Activated CD4-positive, alpha-beta T cell treated with anti-CD3 and anti-CD28 coated beads for 48 hours (primary cell): ENCODE results near the gene ADAM21.
"Not testable (repeated sequence)": the region's sequence is repeated elsewhere in the genome, so short reads cannot be mapped to it uniquely, and the experiment has no call there.

Experiments
- DNase-seq: peaks from one replicate; pipeline ENCODE4 v3.0.0-alpha.2; 2020

Gene ADAM21

GRCh38 chr14:70451874-70452273, at the start of gene ADAM21:
Gene ADAM21, plus strand, starts transcription at chr14:70452174. Its CDS starts 5,326 bp downstream, at chr14:70457500.
- no peak for DNase-seq

- DNase-seq, result not testable (repeated sequence)
These were observed 48.6 kb upstream of the ADAM21 start for GRCh38 chr14:70403335-70403734.

GRCh38 chr14:70406216-70406615, 45.8 kb upstream of the ADAM21 start:
- not testable (repeated sequence) for DNase-seq

GRCh38 chr14:70407621-70408020, 44.4 kb upstream of the ADAM21 start:
- DNase-seq, result no peak

DNA sequence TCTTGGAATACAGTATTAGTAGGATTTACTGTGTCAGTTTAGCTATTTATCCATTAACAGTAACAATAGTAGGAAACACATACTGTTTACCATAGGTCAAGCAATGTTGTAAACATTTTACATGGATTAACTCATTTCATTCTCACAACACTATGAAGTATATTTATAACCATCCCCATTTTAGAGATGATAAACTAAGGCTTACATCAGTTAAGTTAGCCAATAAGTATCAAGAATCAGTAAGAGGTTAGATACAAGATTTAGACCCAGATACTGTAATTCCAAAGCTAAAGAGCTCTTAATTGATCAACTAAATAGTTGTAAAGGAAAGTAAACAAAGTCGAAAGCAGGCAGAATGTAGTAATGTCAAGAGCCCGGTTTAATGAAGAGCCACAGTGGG, 36.2 kb upstream of the ADAM21 start:
- DNase-seq, result no peak

- DNase-seq, result no peak
These were observed 35.6 kb upstream of the ADAM21 start for GRCh38 chr14:70416338-70416724.

- peak; percentile 63 for DNase-seq
These were observed 35.1 kb upstream of the ADAM21 start, which contains the start of gene SYNJ2BP for GRCh38 chr14:70416725-70417349. Gene SYNJ2BP, minus strand, starts transcription at chr14:70417090. Its CDS starts 127 bp downstream, at chr14:70416963.

GRCh38 chr14:70419270-70419931, 32.6 kb upstream of the ADAM21 start:
- DNase-seq, result not testable (repeated sequence)

DNA sequence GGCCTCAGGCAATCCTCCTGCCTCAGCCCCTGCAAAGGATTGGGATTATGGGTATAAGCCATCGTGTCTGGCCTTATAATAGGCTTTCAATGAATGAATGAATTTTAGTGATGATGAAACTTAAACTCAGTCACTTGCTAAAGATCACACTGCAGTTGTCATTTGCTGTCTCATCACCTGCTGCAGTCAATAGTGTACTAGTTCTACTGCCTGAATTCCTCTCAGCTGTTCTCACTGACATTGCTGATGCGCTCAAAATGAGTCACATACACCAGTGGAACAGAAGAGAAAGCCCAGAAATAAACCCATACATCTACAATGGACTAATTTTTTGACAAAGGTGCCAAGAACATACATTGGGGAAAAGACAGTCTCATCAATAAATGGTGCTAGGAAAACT, 29.4 kb upstream of the ADAM21 start:
- DNase-seq, result no peak

DNA sequence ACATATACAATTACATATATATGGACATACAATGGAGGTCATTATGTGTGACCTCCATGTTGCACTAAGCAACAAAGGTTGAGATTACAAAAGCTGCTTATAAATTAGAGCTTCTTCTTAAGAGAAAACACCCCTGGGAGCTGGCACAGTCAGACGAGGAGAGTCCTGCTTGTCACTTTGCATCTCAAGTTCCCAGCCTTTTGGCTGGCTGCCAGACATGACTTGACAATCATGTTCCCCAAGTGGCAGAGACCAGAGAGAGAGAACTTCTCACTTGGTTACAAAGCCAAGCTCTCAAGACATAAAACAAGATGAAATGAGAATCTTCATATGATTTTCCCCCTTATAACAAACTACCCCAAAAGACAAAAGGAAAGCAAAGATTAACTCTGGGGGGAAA, 26.6 kb upstream of the ADAM21 start:
- peak; percentile 5 for DNase-seq

DNA sequence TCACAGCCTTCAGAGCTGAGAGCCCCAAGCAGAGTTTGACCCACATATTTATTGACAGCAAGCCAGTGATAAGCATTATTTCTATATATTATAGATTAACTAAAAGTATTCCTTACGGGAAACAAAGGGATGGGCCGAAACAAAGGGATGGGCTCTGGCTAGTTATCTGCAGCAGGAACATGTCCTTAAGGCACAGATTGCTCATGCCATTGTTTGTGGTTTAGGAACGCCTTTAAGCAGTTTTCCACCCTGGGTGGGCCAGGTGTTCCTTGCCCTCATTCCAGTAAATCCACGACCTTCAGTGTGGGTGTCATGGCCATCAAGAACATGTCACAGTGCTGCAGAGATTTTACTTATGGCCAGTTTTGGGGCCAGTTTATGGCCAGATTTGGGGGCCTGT, 25.4 kb upstream of the ADAM21 start:
- not testable (repeated sequence) for DNase-seq

- no peak for DNase-seq
These were observed 15.1 kb upstream of the ADAM21 start for GRCh38 chr14:70436867-70437266.

DNA sequence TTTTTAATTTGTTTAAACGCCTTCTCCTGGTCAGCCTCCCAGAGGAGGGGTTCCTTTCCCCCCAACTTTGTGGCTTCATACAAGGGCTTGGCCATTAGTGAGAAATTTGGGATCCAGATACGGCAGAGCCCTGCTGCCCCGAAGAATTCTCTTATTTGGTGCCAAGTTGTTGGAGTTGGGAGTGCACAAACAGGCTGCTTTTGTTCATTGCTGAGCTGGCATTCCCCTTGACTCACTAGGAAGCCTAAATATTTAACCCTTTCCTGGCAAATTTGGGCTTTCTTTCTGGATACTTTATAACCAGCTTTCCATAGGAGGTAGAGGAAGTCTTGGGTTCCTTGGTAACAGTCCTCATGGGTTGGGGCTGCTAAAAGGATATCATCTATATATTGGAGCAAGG, 10.3 kb upstream of the ADAM21 start:
- no peak for DNase-seq

DNA sequence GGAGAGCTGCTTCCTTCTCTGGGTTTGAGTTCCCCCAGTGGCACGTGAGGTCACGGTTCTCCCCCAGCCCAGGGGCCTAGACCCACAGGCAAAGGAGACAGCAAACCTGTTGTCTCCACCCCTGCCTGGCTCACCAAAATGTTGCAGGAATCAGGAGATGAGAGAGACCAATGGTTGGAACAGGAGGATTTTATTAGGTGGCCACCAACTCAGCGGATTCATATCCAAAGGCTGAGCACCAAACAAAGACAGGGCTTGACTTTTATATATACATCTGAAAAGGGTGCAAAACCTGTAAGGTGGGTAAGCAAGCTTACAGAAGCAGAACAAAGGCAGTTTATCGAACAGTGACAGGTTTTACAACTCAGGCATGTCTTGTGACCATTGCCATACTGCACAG, 9.2 kb upstream of the ADAM21 start:
- DNase-seq, result no peak

GRCh38 chr14:70448633-70449340, 3.2 kb upstream of the ADAM21 start:
- no peak for DNase-seq

DNA sequence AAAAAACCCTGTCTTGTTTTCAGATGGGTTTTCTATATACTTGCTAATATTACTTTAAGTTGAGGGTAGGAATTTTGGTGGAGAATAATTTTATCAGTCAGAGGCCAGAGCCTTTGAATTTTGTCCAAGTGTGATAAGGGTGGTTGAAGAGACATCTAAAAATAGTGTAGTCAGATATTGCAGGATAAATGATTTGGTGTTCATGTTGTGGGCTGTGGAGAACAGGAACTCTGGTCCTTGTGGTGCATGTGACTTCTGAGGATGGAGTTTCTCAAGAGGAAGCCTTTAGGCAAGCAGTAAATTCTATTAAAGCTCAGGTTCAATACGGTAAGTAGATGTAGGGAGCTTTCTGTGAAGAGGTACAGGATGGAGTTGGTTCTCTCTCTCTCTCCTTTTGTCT, 2.8 kb downstream of the ADAM21 start:
- no peak for DNase-seq

DNA sequence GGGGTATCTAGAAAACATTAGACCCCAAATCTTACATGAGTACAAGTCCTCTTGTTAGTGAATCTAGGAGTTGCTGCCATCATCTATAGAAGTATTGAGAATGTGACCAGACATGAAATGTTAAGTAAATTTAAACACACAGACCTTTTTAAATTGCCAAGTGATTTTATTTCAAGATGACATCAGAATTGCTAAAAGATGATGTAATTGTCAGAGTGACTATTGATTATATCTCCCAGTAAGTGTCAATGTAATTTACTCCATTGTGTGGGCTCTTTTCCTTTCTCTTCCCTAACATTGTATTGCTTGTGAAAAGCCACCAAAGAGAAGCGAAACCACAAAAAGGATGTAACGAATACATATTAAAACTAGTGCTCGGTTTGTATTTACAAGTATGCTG, 16.8 kb downstream of the ADAM21 start:
- DNase-seq, result no peak

DNA sequence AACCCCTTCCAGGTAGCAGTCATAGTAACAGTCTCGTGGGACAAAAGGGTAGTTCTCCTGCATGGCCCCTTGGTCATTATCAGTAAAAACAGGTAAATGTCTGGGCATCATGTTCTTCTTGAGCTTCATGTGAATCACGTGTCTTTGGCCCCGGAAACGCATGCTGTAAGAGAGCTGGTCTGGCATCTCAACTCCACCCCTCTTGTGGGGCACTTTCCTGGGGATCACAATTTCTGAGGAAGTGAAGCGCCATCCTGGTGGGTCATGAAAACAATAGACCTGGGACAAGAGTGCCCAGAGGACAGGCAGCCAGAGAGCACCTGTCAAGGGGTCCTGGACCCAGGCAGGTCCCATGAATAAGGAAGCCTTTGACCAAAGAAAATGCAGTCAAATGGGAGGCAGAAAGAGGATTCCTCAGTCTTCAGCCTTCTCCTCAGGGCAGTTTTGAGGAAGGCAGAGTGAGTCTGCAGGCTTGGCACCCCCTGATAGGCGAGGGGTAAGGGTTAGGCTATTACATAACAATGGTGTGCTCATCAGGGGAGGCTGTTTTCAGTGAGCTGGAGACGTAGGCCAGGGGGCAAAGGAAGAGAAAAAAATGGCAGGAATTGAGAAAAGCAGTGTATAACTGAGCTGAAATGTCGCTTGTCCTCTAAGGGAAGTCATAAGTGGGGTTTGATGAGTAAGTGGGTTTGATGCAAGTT, 19.0 kb downstream of the ADAM21 start:
- not testable (repeated sequence) for DNase-seq

- DNase-seq, result no peak
These were observed 20.5 kb downstream of the ADAM21 start for GRCh38 chr14:70472253-70473159.

DNA sequence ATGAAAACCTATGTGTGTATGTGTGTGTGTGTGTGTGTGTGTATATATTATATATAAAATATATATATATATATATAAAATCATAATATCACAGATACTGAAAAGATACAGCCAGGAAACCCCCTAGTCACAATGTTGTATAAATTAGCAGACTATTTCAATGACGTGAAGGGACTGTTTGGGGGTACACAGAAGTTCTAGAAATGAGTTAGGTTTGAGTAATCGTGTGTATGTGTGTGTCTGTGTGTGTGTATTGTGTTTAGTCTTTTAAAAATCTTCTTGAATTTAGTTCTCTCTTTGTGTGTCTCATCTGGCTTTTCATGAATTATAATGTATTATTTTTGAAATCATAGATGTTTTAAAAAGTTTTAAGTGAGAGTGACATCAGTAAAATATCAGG, 21.9 kb downstream of the ADAM21 start:
- no peak for DNase-seq

DNA sequence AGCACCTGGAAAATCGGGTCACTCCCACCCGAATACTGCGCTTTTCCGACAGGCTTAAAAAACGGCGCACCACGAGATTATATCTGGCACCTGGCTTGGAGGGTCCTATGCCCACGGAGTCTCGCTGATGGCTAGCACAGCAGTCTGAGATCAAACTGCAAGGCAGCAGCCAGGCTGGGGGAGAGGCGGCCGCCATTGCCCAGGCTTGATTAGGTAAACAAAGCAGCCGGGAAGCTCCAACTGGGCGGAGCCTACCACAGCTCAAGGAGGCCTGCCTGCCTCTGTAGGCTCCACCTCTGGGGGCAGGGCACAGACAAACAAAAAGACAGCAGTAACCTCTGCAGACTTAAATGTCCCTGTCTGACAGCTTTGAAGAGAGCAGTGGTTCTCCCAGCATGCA, 23.5 kb downstream of the ADAM21 start:
- DNase-seq, result not testable (repeated sequence)
